ENCODE measurements around the gene HOXB2.

Gene HOXB2

DNA sequence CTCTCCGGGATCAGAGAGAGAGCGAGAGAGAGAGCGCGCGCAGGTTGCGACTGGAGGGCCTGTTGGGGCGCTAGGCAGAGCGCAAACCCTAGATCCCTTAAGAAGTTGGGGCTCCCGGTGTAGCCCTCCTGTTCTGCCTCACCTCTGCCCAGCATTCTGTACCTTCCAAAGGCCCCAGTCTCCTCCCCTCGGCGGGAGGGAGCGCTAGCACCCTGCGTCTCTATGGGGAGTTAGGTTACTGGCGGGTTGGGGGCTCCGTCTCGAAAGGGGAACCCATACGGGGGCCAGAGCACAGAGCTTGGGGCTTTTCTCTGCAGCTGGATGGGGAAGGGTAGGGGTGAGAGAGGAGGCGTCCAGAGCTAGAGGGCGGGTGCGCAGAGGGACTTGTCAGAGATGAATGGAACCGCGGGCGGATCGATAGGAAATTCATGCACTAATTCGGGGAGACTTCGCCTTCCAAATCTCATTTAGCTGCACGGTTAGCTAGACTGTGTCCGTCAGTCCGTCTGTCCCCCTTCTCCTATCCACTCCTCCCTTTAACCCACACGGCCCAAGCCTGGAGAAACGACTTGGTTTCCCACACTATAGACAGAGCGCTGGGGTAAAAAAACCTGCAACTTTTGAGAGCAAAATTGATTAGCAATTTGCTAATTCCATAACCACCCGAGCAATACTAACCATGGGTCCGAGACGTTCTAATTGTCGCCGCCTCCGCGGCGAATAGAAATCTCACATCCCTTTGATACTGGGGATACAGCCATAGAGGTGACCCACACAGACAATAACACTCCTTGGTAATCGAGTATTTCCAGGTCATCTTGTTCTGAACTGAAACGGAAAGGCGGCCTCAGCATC lies 33.9 kb upstream of the HOXB2 start:
- DNase-seq (ENCODE audit: low read depth): no peak

DNA sequence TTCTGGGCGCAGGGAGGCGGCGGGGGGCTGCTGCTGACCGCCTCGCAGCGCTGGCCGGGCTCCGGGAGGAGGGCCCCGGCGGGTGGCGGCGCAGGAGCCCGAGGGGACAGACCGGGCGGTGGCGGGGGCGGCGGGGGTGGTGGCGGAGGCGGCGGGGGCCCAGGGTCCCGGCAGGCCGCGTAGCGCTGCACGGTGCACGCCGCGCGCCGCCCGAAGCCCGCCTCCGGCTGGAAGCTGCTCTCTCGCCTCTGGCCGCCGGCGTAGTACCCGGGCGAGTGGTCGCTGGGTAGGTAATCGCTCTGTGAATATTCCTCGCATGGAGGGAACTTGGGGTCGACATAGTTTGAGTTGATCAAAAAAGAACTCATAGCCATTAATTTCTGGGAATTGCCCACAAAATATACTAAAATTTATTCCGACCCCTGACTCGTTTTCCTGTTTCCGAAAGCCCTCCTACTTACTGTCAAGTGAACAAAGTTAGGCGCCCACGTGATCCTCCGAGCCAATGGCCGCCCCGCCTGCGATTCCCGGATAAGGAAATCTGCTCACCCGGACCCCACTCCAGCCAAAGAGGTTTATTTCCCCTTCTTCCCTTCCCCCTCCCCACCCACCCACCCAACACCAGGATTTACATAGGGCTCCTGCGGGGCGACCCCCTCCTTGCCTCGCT lies 33.2 kb upstream of the HOXB2 start, which contains the start of gene HOXB4:
Gene HOXB4, minus strand, starts transcription at position 405 of the 670 bp plus-strand sequence. Its CDS starts 31 bp downstream, at position 374.
- peak; percentile 34 for DNase-seq (ENCODE audit: low read depth)

DNA sequence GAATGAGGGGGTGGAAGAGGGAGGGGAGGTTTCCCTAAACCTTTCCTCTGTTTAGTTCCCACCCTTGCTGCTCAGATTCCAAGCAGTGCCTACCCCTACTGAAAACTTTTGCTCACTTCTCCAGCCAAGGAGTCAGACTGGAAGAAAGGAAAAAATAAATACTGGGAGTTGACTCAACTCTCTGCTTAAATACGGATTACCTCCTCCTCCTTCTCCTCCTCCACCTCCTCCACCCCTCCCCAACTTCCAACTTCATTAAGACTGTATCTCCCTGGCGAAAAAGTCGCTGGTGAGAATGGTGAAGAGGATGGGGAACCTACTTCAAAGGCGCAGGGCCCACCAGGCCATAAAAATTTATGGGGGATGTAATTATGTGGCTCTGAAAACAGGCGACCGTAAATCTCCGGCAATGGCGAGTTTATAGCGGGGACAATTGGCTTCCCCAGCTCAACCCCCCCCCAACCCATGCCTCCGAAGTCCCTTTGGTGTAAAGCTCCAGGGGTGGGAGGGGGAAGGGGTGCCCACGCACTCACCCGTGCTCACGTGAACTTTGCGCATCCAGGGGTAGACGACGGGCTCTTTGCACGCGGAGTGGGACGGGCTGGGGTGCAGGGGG lies 32.5 kb upstream of the HOXB2 start:
- no peak for DNase-seq (ENCODE audit: low read depth)

DNA sequence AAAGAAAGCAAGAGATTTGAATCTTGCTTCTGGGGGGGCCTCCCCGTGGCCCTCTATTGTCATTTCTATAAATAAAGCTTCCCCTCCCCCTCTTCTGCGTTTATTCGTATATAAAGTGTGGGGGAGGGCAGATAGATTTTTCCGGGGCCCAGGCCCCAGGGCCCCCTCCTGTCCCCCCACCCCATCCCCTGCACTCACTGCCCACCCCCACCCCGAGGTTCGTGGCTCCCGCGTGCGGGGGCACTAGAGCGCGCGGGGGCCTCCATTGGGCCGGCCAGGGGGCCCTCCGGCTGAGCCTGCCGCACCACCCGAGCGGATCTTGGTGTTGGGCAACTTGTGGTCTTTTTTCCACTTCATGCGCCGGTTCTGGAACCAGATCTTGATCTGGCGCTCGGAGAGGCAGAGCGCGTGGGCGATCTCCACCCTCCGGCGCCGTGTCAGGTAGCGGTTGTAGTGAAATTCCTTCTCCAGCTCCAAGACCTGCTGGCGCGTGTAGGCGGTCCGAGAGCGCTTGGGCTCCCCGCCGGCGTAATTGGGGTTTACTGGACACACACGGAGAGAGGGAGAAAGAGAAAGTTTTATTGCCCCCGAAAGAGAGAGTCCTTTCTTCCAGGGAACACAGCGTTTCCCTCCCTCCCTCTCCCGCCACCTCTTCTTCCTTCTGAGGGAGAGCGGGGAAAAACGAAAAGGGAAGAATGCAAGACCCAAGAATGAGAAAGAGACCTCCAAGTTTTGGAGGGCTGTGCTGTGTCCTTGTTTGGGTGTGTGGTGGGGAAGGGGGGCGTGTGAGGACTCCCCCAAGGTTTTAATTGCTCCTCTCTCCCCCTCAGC lies 31.8 kb upstream of the HOXB2 start:
- no peak for DNase-seq (ENCODE audit: low read depth)

DNA sequence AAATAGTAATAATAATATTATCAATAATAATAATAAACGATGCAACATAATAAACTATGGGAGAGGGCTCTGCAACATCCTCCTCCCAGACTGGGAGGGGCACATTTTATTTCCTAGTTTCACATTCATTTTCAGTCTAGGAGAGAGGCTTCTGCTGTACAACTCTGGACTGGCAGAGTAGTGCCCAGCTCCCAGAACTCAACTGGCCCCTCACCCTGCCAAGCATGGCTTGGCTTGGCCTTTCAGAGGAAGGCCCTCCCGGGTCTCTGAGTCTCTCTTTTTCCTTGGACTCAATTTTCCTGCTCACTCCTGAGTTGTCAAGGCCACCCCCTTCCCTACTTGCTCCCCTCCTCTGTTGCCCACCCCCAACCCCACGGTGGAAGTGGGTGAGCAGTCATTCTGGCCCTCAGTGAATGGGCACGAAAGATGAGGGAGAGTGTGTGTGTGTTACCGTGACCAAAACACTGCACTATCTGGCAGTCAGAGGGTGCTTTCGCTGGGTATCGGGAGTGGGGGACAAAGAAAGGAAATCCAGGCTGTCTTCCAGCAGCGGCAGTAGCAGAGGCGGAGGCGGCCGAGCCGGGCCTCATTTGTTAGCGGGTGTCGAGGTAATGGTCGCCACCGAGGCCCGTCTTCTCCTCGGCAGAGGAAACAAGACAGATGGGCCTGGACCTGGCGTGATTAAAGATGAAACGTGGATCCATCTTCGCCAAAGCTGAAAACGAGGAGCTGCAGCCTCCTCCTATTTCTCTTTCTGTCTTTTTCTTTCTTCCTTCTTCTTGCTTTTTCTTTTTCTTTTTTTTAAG lies 31.0 kb upstream of the HOXB2 start:
- DNase-seq (ENCODE audit: low read depth): no peak

DNA sequence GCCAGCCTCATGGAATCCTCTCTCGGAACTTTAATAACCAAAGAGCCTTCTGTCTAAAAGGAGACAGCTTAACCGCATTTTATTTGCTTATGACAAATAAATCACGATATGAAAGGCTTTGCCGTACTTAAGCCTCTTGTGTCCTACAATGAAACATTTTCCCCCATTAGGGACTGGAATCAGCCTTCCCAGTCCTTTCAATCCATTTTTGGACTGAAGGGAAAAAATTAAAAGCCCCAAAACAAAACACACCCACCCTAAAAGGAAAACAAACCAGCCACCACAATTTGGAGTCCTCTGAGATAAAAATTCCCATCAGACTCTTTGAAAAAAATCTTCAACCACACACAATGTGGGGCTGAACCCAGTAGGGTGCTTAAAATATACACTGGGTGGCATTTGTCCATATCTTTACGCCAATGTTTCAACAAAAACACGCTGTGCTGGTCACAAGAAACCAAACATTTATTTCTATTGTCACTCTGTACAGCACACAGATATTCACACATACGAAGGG lies 30.2 kb upstream of the HOXB2 start:
- no peak for DNase-seq (ENCODE audit: low read depth)

DNA sequence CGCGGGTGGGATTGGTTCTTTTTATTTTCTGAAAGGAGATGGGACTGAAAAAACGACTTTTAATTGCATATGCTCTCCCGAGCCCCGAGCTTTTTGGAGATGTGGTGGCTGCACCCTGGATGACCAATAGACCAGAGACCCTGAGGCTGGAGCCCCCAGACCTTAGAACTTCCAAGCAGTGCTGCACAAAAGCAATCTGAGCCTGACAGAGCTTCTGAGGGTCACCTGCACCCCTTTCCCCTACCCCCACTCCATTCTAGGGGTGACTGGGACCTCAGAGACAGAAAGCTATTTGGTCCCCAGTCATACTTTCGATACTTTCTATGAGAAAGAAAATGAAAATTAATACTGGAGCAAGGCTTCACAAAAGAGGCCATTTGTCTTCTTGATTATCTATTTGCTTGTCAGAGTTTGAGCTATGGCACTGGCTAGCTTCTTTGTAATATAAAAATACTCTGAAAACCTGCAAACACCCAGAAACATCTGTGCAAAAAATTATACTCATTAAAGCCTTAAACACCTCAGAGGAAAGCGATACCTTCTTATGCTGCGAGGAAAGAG lies 29.7 kb upstream of the HOXB2 start:
- DNase-seq (ENCODE audit: low read depth): no peak

DNA sequence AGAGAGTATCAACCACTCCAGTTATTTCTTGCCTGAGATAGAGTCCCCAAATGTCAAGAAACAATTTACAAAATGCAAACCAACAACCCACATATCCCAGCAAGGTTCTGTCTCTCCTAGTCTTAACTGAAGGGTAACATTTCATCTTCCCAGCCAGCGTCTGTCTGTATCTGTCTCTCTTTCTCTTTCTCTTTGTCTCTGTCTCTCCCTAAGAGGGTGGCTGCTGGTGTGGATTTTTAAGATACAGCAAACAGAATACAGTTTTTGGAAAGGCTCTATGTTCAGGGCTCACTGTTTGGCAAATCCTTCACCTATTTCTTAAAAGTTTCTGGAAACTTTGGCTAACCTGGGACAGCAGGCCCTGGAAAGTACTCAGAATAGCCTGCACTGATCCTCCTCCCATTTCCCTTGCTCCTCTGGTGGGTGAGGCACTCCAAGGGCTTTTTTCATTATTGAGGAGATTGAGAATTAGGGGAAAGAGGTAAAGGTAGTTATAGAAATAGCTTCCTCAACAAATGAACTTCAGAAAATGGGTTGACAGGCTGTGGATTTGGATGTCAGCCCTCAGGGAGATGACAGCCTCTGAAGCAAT lies 27.0 kb upstream of the HOXB2 start:
- DNase-seq (ENCODE audit: low read depth): no peak

DNA sequence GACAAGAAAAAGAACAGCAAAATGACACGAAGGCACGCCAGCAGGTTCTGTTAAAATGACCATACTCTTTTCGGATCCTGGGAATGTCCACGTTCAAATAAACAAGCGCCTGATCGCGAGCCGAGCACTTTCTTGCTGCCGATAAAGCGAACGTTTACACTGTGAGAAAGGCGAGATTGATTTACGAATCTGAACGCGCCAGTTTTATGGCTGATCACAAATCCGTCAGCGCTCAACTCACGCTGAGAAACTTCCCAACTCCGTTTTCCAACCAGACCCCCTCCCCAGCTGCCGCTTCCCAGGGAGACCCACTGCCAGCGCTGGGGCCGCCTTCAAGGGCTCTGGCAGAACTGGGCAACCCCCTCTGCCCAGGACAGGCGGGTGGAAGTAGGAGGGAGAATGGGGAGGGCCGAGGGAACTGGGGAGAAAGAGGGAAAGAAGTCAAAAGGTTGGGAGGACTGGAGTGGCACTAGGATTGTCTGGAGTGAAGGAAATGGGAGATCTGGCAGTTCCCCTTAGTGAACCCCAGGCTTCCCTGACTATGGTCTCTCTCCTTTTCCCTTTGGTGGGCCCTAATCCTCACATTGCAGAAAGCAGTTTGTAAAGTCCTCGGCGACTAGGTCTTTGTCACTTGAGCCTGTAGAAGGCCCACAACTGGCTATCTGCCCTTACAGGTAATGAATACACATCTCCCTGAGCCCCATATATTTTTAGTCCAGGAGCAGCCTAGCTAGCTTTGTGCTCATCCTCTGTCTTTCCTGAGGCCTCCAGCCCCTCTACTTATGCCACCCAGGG lies 26.3 kb upstream of the HOXB2 start:
- DNase-seq (ENCODE audit: low read depth): no peak

DNA sequence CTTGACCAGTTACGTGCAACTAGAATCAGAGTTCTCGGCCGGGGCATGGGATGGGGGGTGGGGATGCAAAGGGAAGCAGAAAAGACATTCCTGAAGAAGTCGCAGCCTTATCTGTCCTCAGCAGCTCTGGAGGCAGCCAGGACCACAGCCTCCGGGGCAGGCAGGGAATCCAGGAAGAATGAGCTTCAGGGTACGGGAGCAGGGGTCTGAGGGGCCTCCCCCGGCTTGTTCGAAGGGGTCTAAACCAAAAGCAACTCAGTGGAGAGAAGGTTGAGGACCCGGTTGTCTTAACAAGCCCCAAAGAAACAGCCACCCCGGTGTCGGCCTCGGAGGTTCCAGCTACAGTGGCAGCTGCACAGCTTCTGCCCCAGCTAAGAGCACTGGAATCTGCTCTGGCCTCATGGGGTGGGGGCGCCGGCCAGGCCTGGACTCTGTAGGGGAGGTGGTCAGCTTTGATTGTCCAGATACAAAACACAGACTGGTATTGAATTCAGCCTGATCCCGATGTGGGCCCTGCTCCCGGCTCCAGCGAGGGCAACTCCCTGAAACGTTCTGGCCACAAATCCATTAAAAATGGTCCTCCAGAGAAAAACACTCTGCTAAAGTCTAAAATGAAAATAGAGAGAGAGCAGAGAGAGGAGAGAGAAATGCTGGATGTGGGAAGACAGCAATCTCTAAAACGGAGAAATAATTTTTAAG lies 25.6 kb upstream of the HOXB2 start:
- no peak for DNase-seq (ENCODE audit: low read depth)

DNA sequence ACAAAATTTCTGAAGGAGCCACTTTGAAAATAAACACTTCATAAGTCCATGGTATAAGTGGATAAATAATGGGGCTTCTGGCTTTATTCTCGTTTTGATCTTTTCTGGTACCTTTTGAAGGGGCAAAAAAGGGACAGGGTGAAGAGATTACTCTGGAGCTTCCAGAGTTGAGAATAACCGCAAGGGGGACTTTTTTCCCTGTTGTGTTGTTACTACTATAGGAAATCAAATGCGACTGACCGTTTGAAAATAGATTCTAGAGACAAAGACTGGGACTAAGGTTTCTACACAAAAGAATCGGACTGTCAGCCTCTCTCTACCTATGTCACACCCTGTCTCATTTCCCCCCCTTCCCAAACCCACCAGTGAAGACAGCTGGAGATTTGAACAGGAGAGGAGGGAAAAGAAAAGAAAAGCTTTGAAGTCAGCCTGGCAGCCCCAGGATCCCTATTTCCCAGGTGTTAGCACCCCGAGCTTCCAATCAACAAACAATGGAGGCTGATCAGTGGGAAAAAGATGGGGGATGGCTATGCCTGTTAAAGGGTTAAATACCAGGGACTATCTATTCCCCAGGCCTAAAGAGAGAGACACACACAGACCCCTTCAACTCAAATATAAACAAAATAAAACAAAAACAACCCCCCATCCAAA lies 24.9 kb upstream of the HOXB2 start:
- DNase-seq (ENCODE audit: low read depth): no peak

DNA sequence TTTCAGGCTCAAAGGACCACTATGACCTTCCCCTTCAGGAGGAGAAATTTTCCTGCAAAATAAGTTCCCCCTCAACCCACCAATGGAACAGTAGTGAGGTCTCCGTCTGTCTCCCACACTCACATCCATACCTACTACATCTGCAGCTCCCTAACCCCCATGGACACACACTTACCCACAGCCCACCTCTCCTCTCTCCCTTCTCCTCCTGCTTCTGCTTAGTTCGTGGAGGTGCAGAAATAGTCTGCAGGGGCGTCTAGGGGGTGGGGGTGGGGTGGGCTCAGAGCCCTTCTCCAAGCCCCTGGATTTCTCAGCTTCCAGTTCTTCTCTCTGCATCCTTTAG lies 24.3 kb upstream of the HOXB2 start:
- no peak for DNase-seq (ENCODE audit: low read depth)

DNA sequence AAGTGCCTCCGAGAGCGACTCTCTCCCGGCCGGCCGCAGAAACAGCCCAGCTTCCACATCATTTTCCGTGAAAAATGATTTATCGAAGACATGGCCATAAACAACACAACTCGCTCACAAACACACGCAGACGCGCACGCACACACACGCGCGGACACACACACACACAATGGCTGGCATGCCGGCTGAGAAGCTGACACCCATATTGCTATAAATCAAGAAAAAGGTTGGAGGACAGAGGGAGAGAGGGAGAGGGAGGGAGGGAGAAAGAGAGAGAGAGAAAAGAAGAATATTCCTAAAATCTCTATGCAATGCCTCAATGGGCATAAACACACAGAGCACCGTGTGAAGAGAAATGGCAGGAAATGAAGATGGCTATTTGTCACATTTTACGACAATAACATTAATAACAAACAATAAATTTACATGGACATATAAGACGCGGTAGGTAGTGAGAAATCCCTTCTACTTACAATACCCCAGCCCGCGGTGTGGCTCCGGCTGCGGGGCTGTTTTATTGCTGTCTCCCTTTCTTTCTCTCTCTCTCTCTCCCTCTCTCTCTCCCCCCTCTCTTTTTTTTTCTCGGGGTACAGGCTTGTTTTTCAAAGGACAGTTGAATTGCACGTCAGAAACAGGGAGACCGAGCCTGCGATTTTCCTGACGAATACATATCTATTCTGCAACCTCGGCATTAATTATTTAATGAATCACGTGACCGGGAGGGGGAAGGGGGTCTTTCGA lies 23.8 kb upstream of the HOXB2 start:
- DNase-seq (ENCODE audit: low read depth): no peak

DNA sequence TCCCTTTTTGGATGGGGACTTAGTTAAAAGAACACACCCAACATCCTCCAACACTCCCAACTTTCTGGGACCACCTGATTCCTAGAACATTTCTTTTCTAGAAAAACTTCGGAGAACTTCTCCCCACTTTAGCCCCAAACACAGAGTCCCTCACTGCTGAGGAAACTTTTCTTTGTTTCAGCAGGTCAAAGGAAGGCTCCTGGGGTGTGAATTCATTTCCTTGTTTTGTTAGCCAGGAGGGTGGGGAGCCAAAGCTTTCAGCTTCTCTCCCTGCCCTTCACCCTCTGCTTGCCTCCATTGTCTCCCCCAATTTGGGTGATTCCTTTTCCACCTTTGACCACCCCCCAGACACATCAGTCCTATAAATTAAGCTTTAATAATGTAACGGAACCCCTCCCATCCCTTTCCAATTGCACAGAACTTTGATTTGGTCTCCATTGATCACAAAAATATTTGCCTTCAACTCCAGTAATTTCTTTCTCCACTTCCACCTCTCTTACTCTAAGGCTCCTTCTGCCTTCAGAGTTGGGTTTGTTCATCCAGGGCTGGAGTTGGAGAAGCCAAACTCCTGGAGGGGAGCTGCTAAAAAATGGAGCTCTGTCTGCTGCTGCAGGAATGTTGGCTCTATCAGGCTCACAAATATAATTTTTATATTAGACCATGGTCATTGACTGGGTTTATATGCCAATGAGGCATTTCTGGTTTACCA lies 22.9 kb upstream of the HOXB2 start:
- no peak for DNase-seq (ENCODE audit: low read depth)

DNA sequence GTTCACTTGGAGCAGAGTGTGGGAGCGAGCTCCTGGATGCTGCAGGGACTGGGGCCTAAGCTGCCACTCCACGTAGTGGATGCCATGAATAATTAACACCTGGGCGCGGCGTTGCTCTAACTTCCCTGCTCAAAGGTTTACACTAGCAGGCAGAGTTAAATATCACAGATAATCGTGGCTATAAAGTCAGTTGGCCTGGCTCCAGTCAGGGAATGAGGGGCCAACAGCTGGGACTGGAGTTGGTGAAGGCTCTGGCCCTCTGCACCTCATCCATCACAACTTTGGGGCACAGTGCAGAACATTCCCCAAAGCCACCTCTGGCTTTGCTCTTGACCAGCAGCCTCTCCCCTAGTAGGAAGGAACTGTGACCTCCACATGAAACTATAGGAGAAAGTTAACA lies 22.3 kb upstream of the HOXB2 start:
- DNase-seq (ENCODE audit: low read depth): no peak

DNA sequence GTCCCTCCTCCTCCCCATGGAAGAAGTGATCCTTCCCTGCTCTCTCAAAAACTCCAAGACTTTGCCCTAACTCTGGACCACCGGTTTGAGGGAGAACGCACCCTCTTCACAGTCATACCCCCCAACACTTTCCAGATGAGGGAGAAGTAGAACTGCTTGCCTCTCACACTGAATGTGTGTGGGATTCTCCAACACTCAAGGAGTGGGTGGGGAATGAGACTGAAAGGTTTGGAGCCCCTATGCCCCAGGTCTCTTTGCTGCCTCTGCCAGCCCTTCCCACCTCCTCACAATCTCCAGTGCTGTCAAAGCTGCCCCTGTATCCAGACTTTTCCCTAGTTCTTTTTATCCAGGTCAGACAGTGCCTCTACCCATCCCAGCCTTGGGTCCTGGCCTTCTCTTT lies 21.8 kb upstream of the HOXB2 start:
- no peak for DNase-seq (ENCODE audit: low read depth)
